Endothelial cell of umbilical vein (primary cell): ENCODE results near the gene MVB12B.

Experiments used
- CTCF ChIP-seq, 2 donors: IDR thresholded peaks; 1 replicate in 1 of 2; 2 replicates in 1 of 2; pipeline ENCODE4 v1.5.1; 2011; ENCODE audit warnings: low read length in 2 of 2, mild to moderate bottlenecking in 2 of 2, moderate library complexity in 2 of 2, control low read depth in 1 of 2, inconsistent platforms in 1 of 2, low read depth in 1 of 2; ENCODE audit not compliant: insufficient read depth in 1 of 2; ENCODE audit errors: extremely low read depth in 1 of 2
- EZH2 ChIP-seq: IDR thresholded peaks from 2 replicates; pipeline ENCODE4 v1.6.1; 2012; ENCODE audit warnings: borderline replicate concordance, low read depth, mild to moderate bottlenecking, moderate library complexity, low read length, inconsistent platforms; ENCODE audit not compliant: severe bottlenecking
- GATA2 ChIP-seq: IDR thresholded peaks from 2 replicates; pipeline ENCODE4 v1.7.0; 2011; ENCODE audit warnings: low read depth, mild to moderate bottlenecking, moderate library complexity, mixed read lengths, low read length; ENCODE audit not compliant: insufficient read length, insufficient read depth
- JUN ChIP-seq: IDR thresholded peaks from 2 replicates; pipeline ENCODE4 v1.6.1; 2011; ENCODE audit warnings: borderline replicate concordance, low read depth; ENCODE audit not compliant: insufficient read length, insufficient read depth
- POLR2A ChIP-seq: IDR thresholded peaks from 2 replicates; pipeline ENCODE4 v1.6.1; 2012; ENCODE audit warnings: low read depth, mild to moderate bottlenecking, control low read depth, low read length
- POLR2AphosphoS5 ChIP-seq: IDR thresholded peaks from 2 replicates; pipeline ENCODE4 v1.6.1; 2012; ENCODE audit warnings: low read depth, mild to moderate bottlenecking, control low read depth, low read length, moderate library complexity; ENCODE audit not compliant: insufficient read depth
- TF ChIP-seq, protein P1 (sequence below): IDR thresholded peaks from 2 replicates; pipeline ENCODE4 v1.6.1; 2011; ENCODE audit not compliant: insufficient read depth, insufficient read length

GRCh38 chr9:126461608-126462007 lies 135.0 kb downstream of the MVB12B start:
- no peak for TF ChIP-seq CTCF (IDR thresholded peaks at IDR 0.05; ENCODE audit: extremely low read depth in 1 of 2, insufficient read depth in 1 of 2, low read depth in 1 of 2, low read length in 2 of 2)
- TF ChIP-seq POLR2A: no peak
- TF ChIP-seq POLR2AphosphoS5: no peak
- TF ChIP-seq, protein P1, sequence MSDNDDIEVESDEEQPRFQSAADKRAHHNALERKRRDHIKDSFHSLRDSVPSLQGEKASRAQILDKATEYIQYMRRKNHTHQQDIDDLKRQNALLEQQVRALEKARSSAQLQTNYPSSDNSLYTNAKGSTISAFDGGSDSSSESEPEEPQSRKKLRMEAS: no peak
- no peak for TF ChIP-seq EZH2
- no peak for TF ChIP-seq JUN
- TF ChIP-seq GATA2: no peak
